Measurements from ENCODE around the gene BMS1. TPM values are rescaled to one million over a fixed set of nuclear protein-coding genes. Genes with fewer than 3 reads are reported as not detected.
A peak's percentile ranks its signal among the peaks of the same experiment; 100 is the strongest.
"Not testable (repeated sequence)": the region's sequence is repeated elsewhere in the genome, so short reads cannot be mapped to it uniquely, and the experiment has no call there.

The BMS1 gene, protein sequence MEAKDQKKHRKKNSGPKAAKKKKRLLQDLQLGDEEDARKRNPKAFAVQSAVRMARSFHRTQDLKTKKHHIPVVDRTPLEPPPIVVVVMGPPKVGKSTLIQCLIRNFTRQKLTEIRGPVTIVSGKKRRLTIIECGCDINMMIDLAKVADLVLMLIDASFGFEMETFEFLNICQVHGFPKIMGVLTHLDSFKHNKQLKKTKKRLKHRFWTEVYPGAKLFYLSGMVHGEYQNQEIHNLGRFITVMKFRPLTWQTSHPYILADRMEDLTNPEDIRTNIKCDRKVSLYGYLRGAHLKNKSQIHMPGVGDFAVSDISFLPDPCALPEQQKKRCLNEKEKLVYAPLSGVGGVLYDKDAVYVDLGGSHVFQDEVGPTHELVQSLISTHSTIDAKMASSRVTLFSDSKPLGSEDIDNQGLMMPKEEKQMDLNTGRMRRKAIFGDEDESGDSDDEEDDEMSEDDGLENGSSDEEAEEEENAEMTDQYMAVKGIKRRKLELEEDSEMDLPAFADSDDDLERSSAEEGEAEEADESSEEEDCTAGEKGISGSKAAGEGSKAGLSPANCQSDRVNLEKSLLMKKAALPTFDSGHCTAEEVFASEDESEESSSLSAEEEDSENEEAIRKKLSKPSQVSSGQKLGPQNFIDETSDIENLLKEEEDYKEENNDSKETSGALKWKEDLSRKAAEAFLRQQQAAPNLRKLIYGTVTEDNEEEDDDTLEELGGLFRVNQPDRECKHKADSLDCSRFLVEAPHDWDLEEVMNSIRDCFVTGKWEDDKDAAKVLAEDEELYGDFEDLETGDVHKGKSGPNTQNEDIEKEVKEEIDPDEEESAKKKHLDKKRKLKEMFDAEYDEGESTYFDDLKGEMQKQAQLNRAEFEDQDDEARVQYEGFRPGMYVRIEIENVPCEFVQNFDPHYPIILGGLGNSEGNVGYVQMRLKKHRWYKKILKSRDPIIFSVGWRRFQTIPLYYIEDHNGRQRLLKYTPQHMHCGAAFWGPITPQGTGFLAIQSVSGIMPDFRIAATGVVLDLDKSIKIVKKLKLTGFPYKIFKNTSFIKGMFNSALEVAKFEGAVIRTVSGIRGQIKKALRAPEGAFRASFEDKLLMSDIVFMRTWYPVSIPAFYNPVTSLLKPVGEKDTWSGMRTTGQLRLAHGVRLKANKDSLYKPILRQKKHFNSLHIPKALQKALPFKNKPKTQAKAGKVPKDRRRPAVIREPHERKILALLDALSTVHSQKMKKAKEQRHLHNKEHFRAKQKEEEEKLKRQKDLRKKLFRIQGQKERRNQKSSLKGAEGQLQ
- 10 to 100 TPM; 12.4 to 25.2 (median 14.7) TPM for total RNA-seq

DNA sequence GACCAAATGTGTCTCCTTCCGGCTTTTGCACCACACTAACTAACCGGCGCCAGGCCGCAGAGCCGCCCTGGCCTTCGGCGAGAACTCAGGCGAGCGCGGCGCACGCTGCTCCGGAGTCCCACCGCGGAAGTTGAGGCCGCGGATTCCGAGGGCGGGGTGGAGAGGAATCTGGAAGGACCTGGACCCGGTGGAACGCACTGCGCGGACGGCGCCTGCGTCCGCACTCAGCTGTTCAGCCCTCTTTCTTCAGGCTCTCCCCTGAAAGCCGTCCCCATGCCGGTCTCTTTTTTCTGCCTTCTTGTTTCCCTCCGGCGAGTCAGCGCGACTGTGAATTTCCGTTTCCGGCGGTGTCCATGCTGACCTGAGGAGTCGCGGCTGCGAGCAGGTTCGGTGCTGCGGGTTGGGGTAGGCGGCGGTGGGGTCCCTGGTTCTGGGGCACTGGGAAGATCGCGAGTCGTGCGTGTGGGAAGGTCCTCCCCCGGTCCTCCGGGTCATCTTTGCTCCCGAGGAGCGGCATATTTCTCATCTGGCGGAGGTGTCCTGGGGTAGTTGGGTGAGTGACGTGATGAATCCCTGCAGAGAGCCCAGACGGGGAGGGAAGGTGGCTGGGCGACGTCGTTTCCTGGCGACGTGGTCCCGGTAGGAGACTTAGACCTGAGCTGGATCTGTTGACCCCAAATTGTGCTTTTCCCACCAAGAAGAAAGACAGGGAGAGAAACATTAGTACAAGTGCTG lies at the start of gene BMS1:
Gene BMS1, plus strand, starts transcription at position 350 of the 735 bp plus-strand sequence. CDS start 1,600 bp downstream, outside the sequence.
- ATAC-seq (ENCODE audit: low FRiP score): peak; percentile 98
- DNase-seq (ENCODE audit: low spot score): peak; percentile 55
- TF ChIP-seq, protein P1, sequence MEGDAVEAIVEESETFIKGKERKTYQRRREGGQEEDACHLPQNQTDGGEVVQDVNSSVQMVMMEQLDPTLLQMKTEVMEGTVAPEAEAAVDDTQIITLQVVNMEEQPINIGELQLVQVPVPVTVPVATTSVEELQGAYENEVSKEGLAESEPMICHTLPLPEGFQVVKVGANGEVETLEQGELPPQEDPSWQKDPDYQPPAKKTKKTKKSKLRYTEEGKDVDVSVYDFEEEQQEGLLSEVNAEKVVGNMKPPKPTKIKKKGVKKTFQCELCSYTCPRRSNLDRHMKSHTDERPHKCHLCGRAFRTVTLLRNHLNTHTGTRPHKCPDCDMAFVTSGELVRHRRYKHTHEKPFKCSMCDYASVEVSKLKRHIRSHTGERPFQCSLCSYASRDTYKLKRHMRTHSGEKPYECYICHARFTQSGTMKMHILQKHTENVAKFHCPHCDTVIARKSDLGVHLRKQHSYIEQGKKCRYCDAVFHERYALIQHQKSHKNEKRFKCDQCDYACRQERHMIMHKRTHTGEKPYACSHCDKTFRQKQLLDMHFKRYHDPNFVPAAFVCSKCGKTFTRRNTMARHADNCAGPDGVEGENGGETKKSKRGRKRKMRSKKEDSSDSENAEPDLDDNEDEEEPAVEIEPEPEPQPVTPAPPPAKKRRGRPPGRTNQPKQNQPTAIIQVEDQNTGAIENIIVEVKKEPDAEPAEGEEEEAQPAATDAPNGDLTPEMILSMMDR (IDR thresholded peaks at IDR 0.05): no peak

DNA sequence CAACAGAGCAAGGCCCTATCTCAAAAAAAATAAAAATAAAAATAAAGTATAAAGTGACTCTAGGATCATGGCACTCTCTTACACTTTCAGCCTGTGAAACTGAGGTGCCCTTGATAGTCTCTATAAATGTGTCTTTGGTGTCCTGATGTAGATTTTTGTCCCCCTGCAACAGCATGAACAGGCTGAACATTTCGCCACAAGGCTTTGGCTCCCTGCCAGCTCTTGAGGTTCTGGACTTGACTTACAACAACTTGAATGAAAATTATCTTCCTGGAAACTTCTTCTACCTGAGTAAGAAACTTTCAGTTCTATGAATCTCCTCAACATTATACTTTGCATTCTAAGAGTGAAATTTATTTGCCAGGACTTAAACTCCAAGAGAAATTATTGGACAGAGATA lies 48.1 kb upstream of the BMS1 start:
- ATAC-seq (ENCODE audit: low FRiP score) (no peak), DNase-seq (ENCODE audit: low spot score) (no peak)
- TF ChIP-seq, protein P1 (IDR thresholded peaks at IDR 0.05): no peak

DNA sequence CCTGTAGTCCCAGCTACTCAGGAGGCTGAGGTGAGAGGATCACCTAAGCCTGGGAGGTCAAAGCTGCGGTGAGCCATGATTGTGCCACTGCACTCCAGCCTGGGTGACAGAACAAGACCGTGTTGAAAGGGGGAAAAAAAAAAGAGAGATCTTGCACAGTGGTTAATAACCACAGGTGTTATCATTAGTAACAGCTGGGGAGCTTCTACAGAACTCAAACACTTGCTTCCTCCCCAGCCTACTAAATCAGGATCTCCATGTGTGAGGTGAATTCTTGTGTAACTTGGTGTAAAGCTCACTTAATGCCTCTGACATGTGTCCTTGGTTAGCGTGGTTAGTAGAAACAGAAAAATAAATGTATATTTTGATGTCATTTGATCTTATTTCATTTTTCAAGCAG lies 43.9 kb upstream of the BMS1 start:
- TF ChIP-seq, protein P1 (IDR thresholded peaks at IDR 0.05): no peak
- DNase-seq (ENCODE audit: low spot score): no peak

DNA sequence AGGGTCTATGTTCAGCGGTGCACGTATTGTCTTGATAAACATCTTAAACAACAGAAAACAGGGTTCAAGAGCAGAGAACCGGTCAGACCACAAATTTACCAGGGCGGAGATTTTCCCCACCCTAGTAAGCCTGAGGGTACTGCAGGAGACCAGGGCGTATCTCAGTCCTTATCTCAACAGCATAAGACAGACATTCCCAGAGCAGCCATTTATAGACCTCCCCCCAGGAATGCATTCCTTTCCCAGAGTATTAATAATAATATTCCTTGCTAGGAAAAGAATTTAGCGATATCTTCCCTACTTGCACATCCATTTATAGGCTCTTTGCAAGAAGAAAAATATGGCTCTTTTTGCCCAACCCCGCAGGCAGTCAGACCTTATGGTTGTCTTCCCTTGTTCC lies 41.1 kb upstream of the BMS1 start:
- not testable (repeated sequence) for ATAC-seq (ENCODE audit: low FRiP score); DNase-seq (ENCODE audit: low spot score)

More for the DNA sequence above, 43.9 kb upstream of the BMS1 start:
- no peak for ATAC-seq (ENCODE audit: low FRiP score)

DNA sequence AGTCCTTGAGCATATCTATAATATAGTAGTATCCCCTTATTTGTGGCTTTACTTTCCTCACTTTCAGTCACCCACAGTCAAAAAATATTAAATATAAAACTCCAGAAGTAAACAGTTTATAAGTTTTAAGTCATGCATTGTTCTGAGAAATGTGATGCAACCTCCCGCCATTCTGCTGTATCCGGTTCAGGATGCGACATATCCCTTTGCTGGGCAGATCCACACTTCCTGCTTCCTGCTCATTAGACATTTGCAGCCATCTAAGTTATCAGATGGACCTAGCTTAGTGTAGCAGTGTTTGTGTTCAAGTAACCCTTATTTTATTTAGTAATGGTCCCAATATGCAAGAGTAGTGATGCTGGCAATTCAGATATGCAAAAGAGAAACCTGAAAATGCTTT lies 38.9 kb upstream of the BMS1 start:
- TF ChIP-seq, protein P1 (IDR thresholded peaks at IDR 0.05): no peak
- ATAC-seq (ENCODE audit: low FRiP score) (no peak), DNase-seq (ENCODE audit: low spot score) (no peak)

DNA sequence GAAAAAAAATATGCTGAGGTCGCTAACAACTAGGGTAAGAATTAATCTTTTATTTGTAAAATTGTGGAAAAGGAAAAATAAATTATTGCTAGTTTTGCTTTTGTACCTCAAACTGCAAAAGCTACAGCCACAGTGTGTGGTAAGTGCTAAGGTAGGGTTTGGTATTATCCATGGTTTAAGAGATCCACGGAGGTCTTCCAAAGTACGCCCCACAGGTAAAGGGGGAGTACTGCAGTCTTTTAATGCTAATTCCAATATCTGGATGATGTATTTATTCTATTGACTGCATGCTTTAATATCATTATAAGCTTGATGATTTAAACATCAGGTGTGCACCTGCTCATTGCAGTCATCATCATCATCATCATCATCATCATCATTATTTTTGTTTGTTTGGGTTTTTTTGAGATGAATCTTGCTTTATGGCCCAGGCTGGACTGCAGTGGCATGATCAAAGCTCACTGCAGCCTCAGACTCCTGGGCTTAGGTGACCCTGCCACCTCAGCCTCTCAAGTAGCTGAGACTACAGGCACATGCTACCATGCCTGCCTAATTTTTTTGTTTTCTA lies 38.4 kb upstream of the BMS1 start:
- DNase-seq (ENCODE audit: low spot score) (no peak), ATAC-seq (ENCODE audit: low FRiP score) (no peak)
- TF ChIP-seq, protein P1 (IDR thresholded peaks at IDR 0.05): no peak

Measured in omental fat pad (tissue), 4 donors.